Thymus (tissue), 11 donors: ENCODE measurements around the gene COP1. TPM values are rescaled to one million over a fixed set of nuclear protein-coding genes. Genes with fewer than 3 reads are reported as not detected.
"Not testable (repeated sequence)": the region's sequence is repeated elsewhere in the genome, so short reads cannot be mapped to it uniquely, and the experiment has no call there.

Experiments used
- DNase-seq, 9 donors: peaks; one replicate each; pipeline ENCODE4 v3.0.0-alpha.2; 2013; ENCODE audit warnings: low spot score in 9 of 9, low read depth in 6 of 9, missing footprints in 1 of 9
- H3K27ac ChIP-seq, 2 donors: one replicate each; pipeline ENCODE4 v1.5.1; 2013; ENCODE audit warnings: control low read depth in 1 of 2, low read depth in 1 of 2, low read length in 1 of 2, mild to moderate bottlenecking in 1 of 2, moderate library complexity in 1 of 2
- H3K27me3 ChIP-seq, 2 donors: one replicate each; pipeline ENCODE4 v1.5.1; 2013; ENCODE audit warnings: low read length in 1 of 2; ENCODE audit not compliant: control insufficient read depth in 2 of 2, insufficient read depth in 1 of 2
- H3K36me3 ChIP-seq, 2 donors: one replicate each; pipeline ENCODE4 v1.5.1; 2013; ENCODE audit warnings: low read length in 1 of 2, mild to moderate bottlenecking in 1 of 2, moderate library complexity in 1 of 2; ENCODE audit not compliant: control insufficient read depth in 2 of 2, insufficient read depth in 2 of 2
- H3K4me1 ChIP-seq, 2 donors: one replicate each; pipeline ENCODE4 v1.5.1; 2013; ENCODE audit warnings: low read length in 2 of 2; ENCODE audit not compliant: control insufficient read depth in 2 of 2, insufficient read depth in 2 of 2
- H3K4me3 ChIP-seq, 2 donors: one replicate each; pipeline ENCODE4 v1.5.1; 2013; ENCODE audit warnings: low read length in 2 of 2, control low read depth in 1 of 2, mild to moderate bottlenecking in 1 of 2
- H3K9me3 ChIP-seq, 2 donors: one replicate each; pipeline ENCODE4 v1.5.1; 2013; ENCODE audit warnings: low read length in 1 of 2, mild to moderate bottlenecking in 1 of 2; ENCODE audit not compliant: control insufficient read depth in 2 of 2, insufficient read depth in 1 of 2
- WGBS: extraction: QIAGEN DNeasy Blood & Tissue Kit; methylation state at CpG from one replicate; pipeline ENCODE4 v1.1.7; 2013; 5-methylcytosine and 5-hydroxymethylcytosine counted together
- polyA plus RNA-seq: library from polyadenylated mRNA; stranded (reverse); fragments of 200-250 nt; gene quantifications from one replicate; pipeline ENCODE4 v1.2.3, GENCODE V29; 2013
- total RNA-seq: library from RNA; stranded (reverse); fragments of 120-200 nt; gene quantifications from one replicate; pipeline ENCODE4 v1.2.4, GENCODE V29; 2013
- donor health status: healthy.

Gene COP1
- total and polyA plus RNA-seq, 2 donors = 45.0 to 69.5 TPM

GRCh38 chr1:176205332-176205914, 1.7 kb downstream of the COP1 start:
- no peaks in the 10 kb centered on the region for H3K36me3 ChIP-seq
- no peaks in the 10 kb centered on the region for H3K9me3 ChIP-seq
- H3K27me3 ChIP-seq = no peaks in the 10 kb centered on the region
- no peak overlapping the region for H3K27ac ChIP-seq
- WGBS = 20% methylated on average over 5 of the region's 5 CpGs
- DNase-seq = peak in 4 of 9 donors; percentile 5 to 21 (median 16)
- peak overlapping the region; percentile 63 to 97 for H3K4me3 ChIP-seq
- H3K4me1 ChIP-seq = peaks cover 11 to 16% of the 10 kb centered on the region in 2 donors

GRCh38 chr1:176204655-176205054, 2.4 kb downstream of the COP1 start:
- H3K27ac ChIP-seq, H3K9me3 ChIP-seq, H3K36me3 ChIP-seq, DNase-seq, H3K27me3 ChIP-seq: not testable (repeated sequence)
- peaks cover 11 to 16% of the 10 kb centered on the region in 2 donors for H3K4me1 ChIP-seq
- peak overlapping the region in 1 of 2 donors; percentile 97 for H3K4me3 ChIP-seq
- WGBS = 92% methylated on average over 9 of the region's 9 CpGs

- no peak for DNase-seq
- Histone ChIP-seq H3K36me3 (no peaks in the 10 kb centered on the region), H3K4me1 (peaks cover 11 to 16% of the 10 kb centered on the region in 2 donors), H3K9me3 (no peaks in the 10 kb centered on the region), H3K4me3 (no peak overlapping the region), H3K27ac (no peak overlapping the region), H3K27me3 (no peaks in the 10 kb centered on the region)
- 91% methylated on average over 4 of the region's 4 CpGs for WGBS
Observed at GRCh38 chr1:176203735-176204134, 3.4 kb downstream of the COP1 start.

GRCh38 chr1:176201568-176201967, 5.5 kb downstream of the COP1 start:
- H3K36me3 ChIP-seq = no peaks in the 10 kb centered on the region
- H3K4me1 ChIP-seq = peaks cover 5 to 9% of the 10 kb centered on the region in 2 donors
- H3K27ac ChIP-seq = no peak overlapping the region
- H3K4me3 ChIP-seq = no peak overlapping the region
- H3K27me3 ChIP-seq = no peaks in the 10 kb centered on the region
- no peaks in the 10 kb centered on the region for H3K9me3 ChIP-seq
- DNase-seq = no peak

- no peaks in the 10 kb centered on the region for H3K36me3 ChIP-seq
- H3K4me1 ChIP-seq = peaks cover 3 to 7% of the 10 kb centered on the region in 2 donors
- H3K4me3 ChIP-seq = no peak overlapping the region
- no peak overlapping the region for H3K27ac ChIP-seq
- H3K9me3 ChIP-seq = no peaks in the 10 kb centered on the region
- 90% methylated on average over 1 of the region's 1 CpG for WGBS
- DNase-seq = no peak
- no peaks in the 10 kb centered on the region for H3K27me3 ChIP-seq
Observed at GRCh38 chr1:176199707-176200106, 7.4 kb downstream of the COP1 start.

- H3K27me3 ChIP-seq = no peaks in the 10 kb centered on the region
- H3K9me3 ChIP-seq = no peaks in the 10 kb centered on the region
- 98% methylated on average over 2 of the region's 2 CpGs for WGBS
- H3K4me1 ChIP-seq = no peaks in the 10 kb centered on the region
- H3K27ac ChIP-seq = no peak overlapping the region
- H3K36me3 ChIP-seq = no peaks in the 10 kb centered on the region
- no peak for DNase-seq
- H3K4me3 ChIP-seq = no peak overlapping the region
Observed at GRCh38 chr1:176198413-176198812, 8.7 kb downstream of the COP1 start.

GRCh38 chr1:176196728-176197127, 10.4 kb downstream of the COP1 start:
- H3K36me3 ChIP-seq = no peaks in the 10 kb centered on the region
- no peak overlapping the region for H3K27ac ChIP-seq
- H3K9me3 ChIP-seq = no peaks in the 10 kb centered on the region
- WGBS = 97% methylated on average over 5 of the region's 5 CpGs
- no peaks in the 10 kb centered on the region for H3K27me3 ChIP-seq
- no peak for DNase-seq
- no peak overlapping the region for H3K4me3 ChIP-seq
- H3K4me1 ChIP-seq = no peaks in the 10 kb centered on the region

GRCh38 chr1:176195547-176195946, 11.5 kb downstream of the COP1 start:
- 97% methylated on average over 7 of the region's 7 CpGs for WGBS
- H3K36me3 ChIP-seq = no peaks in the 10 kb centered on the region
- no peaks in the 10 kb centered on the region for H3K9me3 ChIP-seq
- H3K27me3 ChIP-seq = no peaks in the 10 kb centered on the region
- H3K4me1 ChIP-seq = no peaks in the 10 kb centered on the region
- no peak overlapping the region for H3K27ac ChIP-seq
- H3K4me3 ChIP-seq = no peak overlapping the region
- no peak for DNase-seq

GRCh38 chr1:176193663-176194062, 13.4 kb downstream of the COP1 start:
- Histone ChIP-seq H3K27me3 (no peaks in the 10 kb centered on the region), H3K4me3 (no peak overlapping the region), H3K36me3 (no peaks in the 10 kb centered on the region), H3K27ac (no peak overlapping the region), H3K4me1 (no peaks in the 10 kb centered on the region), H3K9me3 (no peaks in the 10 kb centered on the region)
- no peak for DNase-seq
- 93% methylated on average over 3 of the region's 3 CpGs for WGBS
